ENCODE data around the gene TSPAN18.

DNA sequence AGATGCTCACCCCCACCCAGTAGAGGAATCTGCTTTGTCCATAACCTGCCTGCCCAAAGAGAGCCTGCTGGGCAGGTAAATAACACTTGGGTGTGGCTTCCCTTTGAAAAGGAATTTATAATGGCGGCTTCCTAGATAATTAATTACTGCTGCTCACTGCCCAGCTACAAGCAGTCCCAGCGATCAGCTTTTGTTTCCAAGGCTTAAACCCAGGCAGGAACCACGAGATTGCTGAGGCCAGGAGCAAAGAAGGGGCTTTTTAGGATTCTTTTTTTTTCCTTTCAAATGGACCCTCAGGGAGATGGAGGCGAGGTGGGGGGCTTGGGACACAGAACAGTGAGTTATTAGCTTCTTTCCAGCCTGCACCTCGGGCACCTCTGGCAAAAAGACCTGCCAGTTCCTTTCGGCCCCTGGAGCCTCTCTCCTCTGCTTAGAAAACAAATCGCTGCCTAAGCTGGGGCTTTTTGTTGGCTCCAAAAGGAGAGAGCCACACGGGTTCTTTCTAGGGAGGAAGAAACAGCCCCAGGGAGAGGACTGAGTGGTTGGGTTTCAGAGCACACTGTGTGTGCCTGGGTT is 107.2 kb downstream of the TSPAN18 start:
- TF ChIP-seq, protein P1, sequence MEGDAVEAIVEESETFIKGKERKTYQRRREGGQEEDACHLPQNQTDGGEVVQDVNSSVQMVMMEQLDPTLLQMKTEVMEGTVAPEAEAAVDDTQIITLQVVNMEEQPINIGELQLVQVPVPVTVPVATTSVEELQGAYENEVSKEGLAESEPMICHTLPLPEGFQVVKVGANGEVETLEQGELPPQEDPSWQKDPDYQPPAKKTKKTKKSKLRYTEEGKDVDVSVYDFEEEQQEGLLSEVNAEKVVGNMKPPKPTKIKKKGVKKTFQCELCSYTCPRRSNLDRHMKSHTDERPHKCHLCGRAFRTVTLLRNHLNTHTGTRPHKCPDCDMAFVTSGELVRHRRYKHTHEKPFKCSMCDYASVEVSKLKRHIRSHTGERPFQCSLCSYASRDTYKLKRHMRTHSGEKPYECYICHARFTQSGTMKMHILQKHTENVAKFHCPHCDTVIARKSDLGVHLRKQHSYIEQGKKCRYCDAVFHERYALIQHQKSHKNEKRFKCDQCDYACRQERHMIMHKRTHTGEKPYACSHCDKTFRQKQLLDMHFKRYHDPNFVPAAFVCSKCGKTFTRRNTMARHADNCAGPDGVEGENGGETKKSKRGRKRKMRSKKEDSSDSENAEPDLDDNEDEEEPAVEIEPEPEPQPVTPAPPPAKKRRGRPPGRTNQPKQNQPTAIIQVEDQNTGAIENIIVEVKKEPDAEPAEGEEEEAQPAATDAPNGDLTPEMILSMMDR (conservative IDR thresholded peaks at IDR 0.05; ENCODE audit: low read depth, low read length), result no peak
- TF ChIP-seq EZH2 (IDR thresholded peaks at IDR 0.05; ENCODE audit: borderline replicate concordance, low read depth, low read length, poor library complexity, severe bottlenecking), result no peak

Measured in A673 (cell line).